ENCODE results near the gene ZNF764. TPM values are rescaled to one million over a fixed set of nuclear protein-coding genes. Genes with fewer than 3 reads are reported as not detected.

ZNF764 gene
- 3.9 to 6.2 TPM (median 5.8 TPM) in 5 replicates for total RNA-seq (2022; extraction: Qiagen RNA extraction)

DNA sequence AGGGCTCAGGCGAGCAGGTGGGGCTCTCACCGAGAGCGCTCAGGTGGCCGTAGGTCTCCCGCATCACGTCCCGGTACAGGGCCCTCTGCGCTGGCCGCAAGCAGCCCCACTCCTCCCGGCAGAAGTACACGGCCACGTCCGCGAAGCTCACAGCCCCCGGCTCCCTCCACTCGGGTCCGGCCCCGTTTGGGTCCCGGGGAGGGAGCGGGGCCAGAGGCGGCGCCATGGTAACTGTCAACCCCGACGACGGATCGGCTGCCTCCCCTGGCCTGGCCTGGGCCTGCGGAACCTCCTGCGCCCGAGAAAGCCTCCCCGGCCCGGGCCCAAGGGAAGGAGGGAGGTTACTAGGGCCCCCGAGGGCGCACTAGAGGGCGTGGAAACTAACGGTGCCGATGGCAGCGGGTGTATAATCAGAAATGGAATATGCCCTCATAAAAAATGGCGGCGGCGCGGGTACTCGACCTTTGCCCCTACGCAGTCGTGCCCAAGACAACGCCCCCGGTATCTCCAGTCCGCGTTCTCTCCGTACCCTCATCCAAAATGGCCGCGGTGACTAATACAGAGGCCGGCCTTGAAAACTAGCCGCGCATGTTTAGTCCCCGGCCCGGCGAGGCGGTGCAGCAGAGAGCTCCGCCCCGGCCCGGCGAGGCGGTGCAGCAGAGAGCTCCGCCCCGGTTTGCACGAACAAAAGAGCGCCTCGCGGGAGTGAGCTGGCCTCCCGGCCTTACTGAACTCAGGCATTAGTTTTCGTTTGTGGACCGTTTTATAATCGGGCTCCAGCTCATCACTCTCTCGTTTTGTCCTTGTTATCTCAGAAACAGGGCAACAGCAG, at the start of gene ZNF764:
Gene ZNF764 (minus strand): TSS at position 418 of the 832 bp plus-strand sequence. CDS start 192 bp downstream, at position 226.

DNA sequence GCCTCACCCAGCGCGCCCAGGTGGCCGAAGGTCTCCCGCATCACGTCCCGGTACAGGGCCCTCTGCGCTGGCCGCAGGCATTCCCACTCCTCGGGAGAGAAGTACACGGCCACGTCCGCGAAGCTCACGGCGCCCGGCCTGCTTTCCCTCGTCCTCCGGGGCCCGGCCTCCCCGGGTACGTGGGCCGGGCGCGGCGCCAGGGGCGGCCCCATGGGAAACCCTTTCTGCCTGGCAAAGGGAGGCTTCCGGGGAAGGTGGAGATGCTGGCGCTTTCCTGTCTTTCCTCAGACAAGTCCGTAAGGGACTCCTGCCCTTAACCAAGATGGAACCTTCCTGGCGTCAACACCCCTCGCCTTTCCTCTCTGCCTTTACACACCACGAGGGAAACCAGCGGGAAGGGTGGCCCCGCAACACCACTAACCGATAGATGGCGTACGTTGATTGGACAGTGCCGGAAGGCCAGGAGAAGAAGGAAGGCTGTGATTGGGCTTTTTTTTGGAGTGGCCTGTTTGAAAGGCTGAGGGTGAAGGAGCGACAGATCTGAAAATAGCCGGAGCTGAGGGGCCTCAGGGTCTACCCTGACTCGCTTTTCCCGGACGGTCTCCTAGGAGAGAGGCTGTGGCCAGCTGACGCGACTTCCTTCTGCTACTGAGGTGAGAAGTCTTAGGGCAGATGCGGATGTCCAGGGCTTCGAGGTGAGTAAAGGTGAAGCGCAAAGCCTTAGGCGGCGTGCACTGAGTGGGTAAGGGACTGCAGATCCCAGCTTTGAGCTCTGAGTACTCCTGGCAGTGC, 27.4 kb upstream of the ZNF764 start, which contains the start of gene ZNF785:
Gene ZNF785 (minus strand): TSS at position 298 of the 792 bp plus-strand sequence. CDS start 86 bp downstream, at position 212.

DNA sequence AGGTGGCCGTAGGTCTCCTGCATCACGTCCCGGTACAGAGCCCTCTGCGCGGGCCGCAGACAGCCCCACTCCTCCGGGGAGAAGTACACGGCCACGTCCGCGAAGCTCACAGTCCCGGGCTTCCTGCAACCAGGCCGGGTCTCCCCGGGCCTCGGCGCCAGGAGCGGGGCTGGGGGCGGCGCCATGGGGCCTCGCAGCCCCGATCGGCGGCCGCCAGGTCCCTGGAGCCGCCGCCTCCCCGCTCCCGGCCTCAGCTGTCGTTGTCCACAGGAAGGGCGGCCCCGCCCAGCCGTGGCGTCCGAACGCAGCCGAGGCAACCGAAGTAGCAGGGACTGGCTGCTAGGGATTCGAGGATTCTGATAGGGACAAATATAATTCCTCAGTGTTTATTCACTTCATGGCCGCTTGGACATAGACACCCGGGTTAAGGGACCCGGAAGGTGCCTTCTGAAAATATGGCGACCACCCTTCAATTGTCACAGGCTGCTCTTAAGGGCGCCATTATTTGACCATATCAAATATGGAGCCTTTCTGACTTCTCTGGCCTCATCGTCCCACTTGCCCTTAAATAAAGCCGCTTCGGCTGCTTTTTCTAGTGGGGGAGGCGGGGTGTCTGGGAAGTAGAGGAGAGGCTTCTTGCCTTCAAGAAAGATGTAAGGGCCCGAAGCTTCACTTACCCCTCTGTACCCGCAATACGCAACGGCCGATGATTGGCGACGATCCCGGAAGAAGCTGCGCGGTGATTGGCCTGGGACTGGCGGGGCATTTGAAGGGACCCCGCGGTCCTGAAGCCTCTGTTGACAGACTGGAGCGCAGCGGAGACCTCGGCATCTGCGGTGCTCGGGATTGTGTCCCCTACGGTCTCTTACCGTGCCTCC, 13.5 kb upstream of the ZNF764 start, which contains the start of gene ZNF688:
Gene ZNF688 (minus strand): TSS at position 270 of the 878 bp plus-strand sequence. CDS start 85 bp downstream, at position 185.

DNA sequence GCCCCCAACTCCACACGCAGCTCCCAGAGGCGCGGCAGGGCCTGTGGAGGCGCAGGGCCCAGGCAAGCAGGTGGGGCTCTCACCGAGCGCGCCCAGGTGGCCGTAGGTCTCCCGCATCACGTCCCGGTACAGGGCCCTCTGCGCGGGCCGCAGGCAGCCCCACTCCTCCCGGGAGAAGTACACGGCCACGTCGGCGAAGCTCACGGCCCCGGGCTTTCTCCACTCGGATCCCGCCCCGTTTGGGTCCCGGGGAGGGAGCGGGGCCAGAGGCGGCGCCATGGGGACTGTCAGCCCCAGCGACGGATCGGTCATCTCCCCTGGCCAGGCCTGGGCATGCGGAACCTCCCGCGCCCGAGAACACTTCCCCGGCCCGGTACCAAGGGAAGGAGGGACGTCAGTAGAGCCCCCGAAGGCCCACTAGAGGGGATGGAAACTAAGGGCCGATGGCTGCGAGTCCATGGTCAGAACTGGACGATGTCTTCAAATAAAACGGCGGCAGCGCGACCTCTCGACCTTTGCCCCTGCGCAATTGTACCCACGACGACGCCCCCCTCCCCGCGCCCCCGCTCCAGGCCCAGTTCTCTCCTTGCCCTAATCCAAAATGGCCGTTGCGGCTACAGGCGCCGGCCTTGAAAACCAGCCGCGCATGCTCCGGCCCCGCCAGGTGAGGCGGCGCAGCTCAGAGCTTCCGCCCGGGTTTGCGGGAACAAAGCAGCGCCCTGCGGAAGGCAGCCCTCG, 23.6 kb downstream of the ZNF764 start, which contains the start of gene ZNF747:
Gene ZNF747 (minus strand): TSS at position 491 of the 738 bp plus-strand sequence. CDS start 179 bp downstream, at position 312.

DNA sequence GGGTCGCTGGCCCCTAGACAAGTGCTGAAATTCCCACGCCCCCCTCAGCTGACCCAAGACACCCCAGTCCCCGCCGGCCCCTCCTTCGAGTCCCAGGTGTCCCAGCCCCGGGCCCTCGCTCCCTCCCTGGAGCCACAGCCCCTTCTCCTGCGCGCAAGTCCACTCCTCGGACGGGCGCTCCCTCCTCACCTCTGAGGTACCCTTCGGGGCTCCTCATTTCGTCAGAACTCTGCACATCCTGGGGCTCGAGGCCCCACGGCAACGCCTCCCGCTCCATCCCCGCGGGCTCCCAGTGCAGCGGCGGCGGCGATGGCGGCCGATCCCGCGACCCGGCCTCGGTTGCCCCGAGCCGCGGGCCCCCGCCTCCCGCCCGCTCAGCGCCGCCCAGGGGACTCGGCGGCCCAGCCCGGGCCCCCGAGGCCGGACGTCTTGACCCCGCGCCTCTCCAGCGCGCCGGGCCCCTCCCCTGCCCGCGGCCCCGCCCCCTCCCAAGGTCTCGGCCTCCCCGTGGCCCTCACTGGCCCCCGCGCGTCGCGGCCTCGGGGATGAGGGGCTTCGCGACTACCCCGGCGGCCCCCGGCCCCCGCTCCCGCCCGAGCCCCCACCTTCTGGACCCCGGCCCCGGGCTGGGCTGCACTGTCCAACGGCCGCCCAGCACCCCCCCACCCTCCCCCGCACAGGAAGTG, 31.9 kb downstream of the ZNF764 start, which contains the start of gene ZNF768:
Gene ZNF768 (minus strand): TSS at position 430 of the 686 bp plus-strand sequence. CDS start 153 bp downstream, at position 277.

Other genes with a start within 250 kb of the ZNF764 start
- 63.4 to 68.7 TPM (median 64.9 TPM) in 5 replicates for gene CD2BP2, start 203.1 kb downstream of the ZNF764 start, total RNA-seq (2022; extraction: Qiagen RNA extraction)
- 19.6 to 32.4 TPM (median 31.4 TPM) in 5 replicates for gene TBC1D10B, start 187.9 kb downstream of the ZNF764 start, total RNA-seq (2022; extraction: Qiagen RNA extraction)
- gene MYL11, start 183.6 kb downstream of the ZNF764 start, total RNA-seq (2022; extraction: Qiagen RNA extraction) = 0.41 to 0.97 TPM (median 0.53 TPM) in 3 of 5 replicates, not detected in the others
- 0.87 to 2.8 TPM (median 2.3 TPM) in 5 replicates for gene SEPTIN1, start 175.8 kb downstream of the ZNF764 start, total RNA-seq (2022; extraction: Qiagen RNA extraction)
- 11.5 to 13.9 TPM (median 13.3 TPM) in 5 replicates for gene ZNF48, start 163.0 kb downstream of the ZNF764 start, total RNA-seq (2022; extraction: Qiagen RNA extraction)
- 3.2 to 4.3 TPM (median 4.2 TPM) in 5 replicates for gene ZNF771, start 150.8 kb downstream of the ZNF764 start, total RNA-seq (2022; extraction: Qiagen RNA extraction)
- 98.5 to 114 TPM (median 109 TPM) in 5 replicates for gene DCTPP1, start 128.3 kb downstream of the ZNF764 start, total RNA-seq (2022; extraction: Qiagen RNA extraction)
- 43.0 to 47.1 TPM (median 44.3 TPM) in 5 replicates for gene SEPHS2, start 112.5 kb downstream of the ZNF764 start, total RNA-seq (2022; extraction: Qiagen RNA extraction)
- 0.02 to 0.16 TPM (median 0.11 TPM) in 3 of 5 replicates, not detected in the others for gene ITGAL, start 85.6 kb downstream of the ZNF764 start, total RNA-seq (2022; extraction: Qiagen RNA extraction)
- gene ZNF768, start 31.8 kb downstream of the ZNF764 start, total RNA-seq (2022; extraction: Qiagen RNA extraction) = 37.5 to 48.9 TPM (median 48.5 TPM) in 5 replicates
- 3.2 to 5.4 TPM (median 4.4 TPM) in 5 replicates for gene ZNF747, start 23.5 kb downstream of the ZNF764 start, total RNA-seq (2022; extraction: Qiagen RNA extraction)
- gene ZNF688, start 13.3 kb upstream of the ZNF764 start, total RNA-seq (2022; extraction: Qiagen RNA extraction) = 7.1 to 8.3 TPM (median 7.6 TPM) in 5 replicates
- not detected in 5 replicates for gene ZNF785, start 27.3 kb upstream of the ZNF764 start, total RNA-seq (2022; extraction: Qiagen RNA extraction)
- gene ZNF689, start 52.0 kb upstream of the ZNF764 start, total RNA-seq (2022; extraction: Qiagen RNA extraction) = 8.6 to 10.5 TPM (median 9.9 TPM) in 5 replicates
- gene PRR14, start 92.6 kb upstream of the ZNF764 start, total RNA-seq (2022; extraction: Qiagen RNA extraction) = 15.9 to 23.6 TPM (median 22.7 TPM) in 5 replicates
- gene FBRS, start 100.1 kb upstream of the ZNF764 start, total RNA-seq (2022; extraction: Qiagen RNA extraction) = 26.0 to 48.5 TPM (median 46.3 TPM) in 5 replicates
- gene SRCAP, start 140.8 kb upstream of the ZNF764 start, total RNA-seq (2022; extraction: Qiagen RNA extraction) = 7.8 to 36.9 TPM (median 31.2 TPM) in 5 replicates
- 19.9 to 31.6 TPM (median 26.2 TPM) in 5 replicates for gene PHKG2, start 190.1 kb upstream of the ZNF764 start, total RNA-seq (2022; extraction: Qiagen RNA extraction)
- 3.1 to 8.7 TPM (median 7.5 TPM) in 5 replicates for gene CFAP119, start 203.7 kb upstream of the ZNF764 start, total RNA-seq (2022; extraction: Qiagen RNA extraction)
- 67.2 to 89.4 TPM (median 83.7 TPM) in 5 replicates for gene RNF40, start 203.9 kb upstream of the ZNF764 start, total RNA-seq (2022; extraction: Qiagen RNA extraction)
- 17.1 to 20.8 TPM (median 19.3 TPM) in 5 replicates for gene ZNF629, start 228.8 kb upstream of the ZNF764 start, total RNA-seq (2022; extraction: Qiagen RNA extraction)

Data from A549 treated with dexamethasone at 1 μM for 4 hours (cell line).